Measurements from ENCODE around the gene KLF11. TPM values are rescaled to one million over a fixed set of nuclear protein-coding genes. Genes with fewer than 3 reads are reported as not detected.

Gene KLF11
- total RNA-seq, 1 experiment from 2014 or later = 10.9 TPM

- BruUV-seq (replicated peaks) = no TSS peak
- no peaks in the 10 kb centered on the region for H3K4me1 ChIP-seq (replicated peaks; ENCODE audit: insufficient read depth)
- no peak overlapping the region for H3K27ac ChIP-seq
- no peaks in the 10 kb centered on the region for H3K27me3 ChIP-seq (ENCODE audit: insufficient read depth, low read depth)
- intact Hi-C loops (cut with micrococcal nuclease; ENCODE audit: unreplicated experiment) = no loop called here
- H3K9me2 ChIP-seq (ENCODE audit: insufficient read depth) = no peaks in the 10 kb centered on the region
- H3K4me3 ChIP-seq = no peak overlapping the region
- no peak overlapping the region for H3K4me2 ChIP-seq
- ChIA-PET POLR2A (ENCODE audit: unreplicated experiment) (interaction anchor here (0.5 kb wide), 1 partner anchor 311 kb away, joined by 3 read pairs; no protein-coding TSS in a partner anchor), CTCF (no interaction called here)
- TF ChIP-seq, protein P1, sequence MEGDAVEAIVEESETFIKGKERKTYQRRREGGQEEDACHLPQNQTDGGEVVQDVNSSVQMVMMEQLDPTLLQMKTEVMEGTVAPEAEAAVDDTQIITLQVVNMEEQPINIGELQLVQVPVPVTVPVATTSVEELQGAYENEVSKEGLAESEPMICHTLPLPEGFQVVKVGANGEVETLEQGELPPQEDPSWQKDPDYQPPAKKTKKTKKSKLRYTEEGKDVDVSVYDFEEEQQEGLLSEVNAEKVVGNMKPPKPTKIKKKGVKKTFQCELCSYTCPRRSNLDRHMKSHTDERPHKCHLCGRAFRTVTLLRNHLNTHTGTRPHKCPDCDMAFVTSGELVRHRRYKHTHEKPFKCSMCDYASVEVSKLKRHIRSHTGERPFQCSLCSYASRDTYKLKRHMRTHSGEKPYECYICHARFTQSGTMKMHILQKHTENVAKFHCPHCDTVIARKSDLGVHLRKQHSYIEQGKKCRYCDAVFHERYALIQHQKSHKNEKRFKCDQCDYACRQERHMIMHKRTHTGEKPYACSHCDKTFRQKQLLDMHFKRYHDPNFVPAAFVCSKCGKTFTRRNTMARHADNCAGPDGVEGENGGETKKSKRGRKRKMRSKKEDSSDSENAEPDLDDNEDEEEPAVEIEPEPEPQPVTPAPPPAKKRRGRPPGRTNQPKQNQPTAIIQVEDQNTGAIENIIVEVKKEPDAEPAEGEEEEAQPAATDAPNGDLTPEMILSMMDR (conservative IDR thresholded peaks at IDR 0.05) = no peak
- no peak for TF ChIP-seq EZH2 (IDR thresholded peaks at IDR 0.05; ENCODE audit: low read depth)
- H3K9me3 ChIP-seq (ENCODE audit: insufficient read depth, low read depth) = no peaks in the 10 kb centered on the region
- no peaks in the 10 kb centered on the region; the same call in 1 of the 2 replicates for H3F3A ChIP-seq (ENCODE audit: insufficient read depth, low read depth)
- DNase-seq = no peak
- H3K79me2 ChIP-seq (ENCODE audit: low read depth) = no peaks in the 10 kb centered on the region
- H3K36me3 ChIP-seq (ENCODE audit: low read depth) = no peaks in the 10 kb centered on the region
- H2AFZ ChIP-seq = no peak overlapping the region
- H4K20me1 ChIP-seq (ENCODE audit: insufficient read depth) = no peaks in the 10 kb centered on the region
These were observed 23.5 kb upstream of the KLF11 start for GRCh38 chr2:10019602-10020400.

DNA sequence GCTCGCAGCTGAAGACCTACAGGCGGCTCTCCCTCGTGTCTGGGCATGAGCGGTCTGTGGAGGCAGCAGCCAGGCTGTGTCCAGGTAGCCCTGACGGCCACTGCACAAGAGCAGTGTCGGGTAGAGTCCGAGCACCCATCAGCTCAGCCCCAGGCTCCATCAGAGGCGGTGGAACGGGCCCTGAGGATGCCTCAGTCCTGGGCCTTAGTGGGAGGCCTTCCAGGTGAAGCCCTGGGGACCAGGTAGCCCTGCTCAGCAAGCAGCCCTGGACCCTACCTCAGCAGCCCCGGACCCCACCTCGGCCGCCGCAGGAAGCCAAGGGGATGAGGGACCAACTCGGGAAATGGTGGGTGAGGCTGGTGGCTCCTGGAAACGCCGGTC lies 21.3 kb upstream of the KLF11 start:
- H2AFZ ChIP-seq = no peak overlapping the region
- TF ChIP-seq EZH2 (IDR thresholded peaks at IDR 0.05; ENCODE audit: low read depth) = no peak
- TF ChIP-seq, protein P1 (conservative IDR thresholded peaks at IDR 0.05) = no peak
- DNase-seq = no peak
- H3F3A ChIP-seq (ENCODE audit: insufficient read depth, low read depth) = no peaks in the 10 kb centered on the region; the same call in 1 of the 2 replicates
- ChIA-PET POLR2A (ENCODE audit: unreplicated experiment) (no interaction called here), CTCF (no interaction called here)
- H3K4me2 ChIP-seq = no peak overlapping the region
- no peaks in the 10 kb centered on the region for H3K4me1 ChIP-seq (replicated peaks; ENCODE audit: insufficient read depth)
- H3K36me3 ChIP-seq (ENCODE audit: low read depth) = no peaks in the 10 kb centered on the region
- no peaks in the 10 kb centered on the region for H3K9me2 ChIP-seq (ENCODE audit: insufficient read depth)
- no peaks in the 10 kb centered on the region for H4K20me1 ChIP-seq (ENCODE audit: insufficient read depth)
- BruUV-seq (replicated peaks) = no TSS peak
- no peaks in the 10 kb centered on the region for H3K27me3 ChIP-seq (ENCODE audit: insufficient read depth, low read depth)
- no peaks in the 10 kb centered on the region for H3K79me2 ChIP-seq (ENCODE audit: low read depth)
- no peaks in the 10 kb centered on the region for H3K9me3 ChIP-seq (ENCODE audit: insufficient read depth, low read depth)
- no peak overlapping the region for H3K27ac ChIP-seq
- H3K4me3 ChIP-seq = no peak overlapping the region
- intact Hi-C loops (cut with micrococcal nuclease; ENCODE audit: unreplicated experiment) = no loop called here

GRCh38 chr2:10022445-10022844 lies 20.9 kb upstream of the KLF11 start:
- POLR2A ChIA-PET (ENCODE audit: unreplicated experiment) = no interaction called here

More at GRCh38 chr2:10022445-10022844, 20.9 kb upstream of the KLF11 start:
- CTCF ChIA-PET = no interaction called here
- Histone ChIP-seq H3F3A (ENCODE audit: insufficient read depth, low read depth) (no peaks in the 10 kb centered on the region; the same call in 1 of the 2 replicates), H3K4me3 (no peak overlapping the region), H3K27ac (no peak overlapping the region), H4K20me1 (ENCODE audit: insufficient read depth) (no peaks in the 10 kb centered on the region), H3K4me2 (no peak overlapping the region), H3K4me1 (replicated peaks; ENCODE audit: insufficient read depth) (no peaks in the 10 kb centered on the region), H3K27me3 (ENCODE audit: insufficient read depth, low read depth) (no peaks in the 10 kb centered on the region), H2AFZ (no peak overlapping the region), H3K9me3 (ENCODE audit: insufficient read depth, low read depth) (no peaks in the 10 kb centered on the region), H3K36me3 (ENCODE audit: low read depth) (no peaks in the 10 kb centered on the region), H3K9me2 (ENCODE audit: insufficient read depth) (no peaks in the 10 kb centered on the region), H3K79me2 (ENCODE audit: low read depth) (no peaks in the 10 kb centered on the region)
- no peak for DNase-seq
- BruUV-seq (replicated peaks) = no TSS peak
- intact Hi-C loops (cut with micrococcal nuclease; ENCODE audit: unreplicated experiment) = no loop called here
- TF ChIP-seq EZH2 (IDR thresholded peaks at IDR 0.05; ENCODE audit: low read depth) = no peak
- TF ChIP-seq, protein P1 (conservative IDR thresholded peaks at IDR 0.05) = no peak

All from PC-9 (cell line).